WTC11 (cell line): ENCODE results near the gene SLC35A3. TPM values are rescaled to one million over a fixed set of nuclear protein-coding genes. Genes with fewer than 3 reads are reported as not detected.

Experiments used
- ATAC-seq: fragments of 200-7000 bp; cut with Tn5 transposase; 2 replicates; pipeline ENCODE4 v1.10.0; 2021; ENCODE audit warnings: mild to moderate bottlenecking, moderate library complexity
- CTCF ChIA-PET: fragments of 300-600 bp; sonication (Branson Sonifier 250); formaldehyde crosslinking; loops from one replicate; lab custom pipeline; 2021; ENCODE audit warnings: antibody characterized with exemption; lab: Charles Lee
- POLR2A ChIA-PET: fragments of 350-600 bp; sonication (Branson Sonifier 250); formaldehyde crosslinking; loops from one replicate; lab custom pipeline; 2021; ENCODE audit warnings: antibody characterized with exemption; lab: Charles Lee
- DNase-seq: peaks from one replicate; pipeline ENCODE4 v3.0.0; 2021; ENCODE audit warnings: low spot score
- H3K27ac Mint-ChIP-seq: 2 replicates; pipeline ENCODE4 v1.8.0; 2021; ENCODE audit warnings: mixed read lengths
- H3K27me3 Mint-ChIP-seq: 2 replicates; pipeline ENCODE4 v1.8.0; 2021; ENCODE audit warnings: low read depth, mild to moderate bottlenecking, moderate library complexity, mixed read lengths
- H3K36me3 Mint-ChIP-seq: 2 replicates; pipeline ENCODE4 v1.8.0; 2021; ENCODE audit warnings: mixed read lengths
- H3K4me1 Mint-ChIP-seq: 2 replicates; pipeline ENCODE4 v1.8.0; 2022; ENCODE audit warnings: mixed read lengths
- H3K4me3 Mint-ChIP-seq: 2 replicates; pipeline ENCODE4 v1.8.0; 2021; ENCODE audit warnings: mild to moderate bottlenecking, moderate library complexity, mixed read lengths
- H3K9me3 Mint-ChIP-seq: 2 replicates; pipeline ENCODE4 v1.8.0; 2021; ENCODE audit warnings: mixed read lengths
- CREM ChIP-seq: sonication (generic); formaldehyde crosslinking; IDR thresholded peaks from 2 replicates; pipeline ENCODE4 v1.8.1; 2022; ENCODE audit warnings: mild to moderate bottlenecking, missing genetic modification reagents, moderate library complexity
- FOXP1 ChIP-seq: sonication (generic); formaldehyde crosslinking; IDR thresholded peaks from 2 replicates; pipeline ENCODE4 v1.8.0; 2022; ENCODE audit warnings: missing genetic modification reagents, mild to moderate bottlenecking, moderate library complexity, borderline replicate concordance
- GTF2I ChIP-seq: fragments of 250-450 bp; sonication (Bioruptor Pico); conservative IDR thresholded peaks from 2 replicates; pipeline ENCODE4 v1.4.0; 2021; ENCODE audit warnings: mild to moderate bottlenecking
- IRF2 ChIP-seq: sonication (generic); formaldehyde crosslinking; IDR thresholded peaks from 2 replicates; pipeline ENCODE4 v1.8.0; 2022; ENCODE audit warnings: low read depth, missing genetic modification reagents, borderline replicate concordance
- MLX ChIP-seq: sonication (generic); formaldehyde crosslinking; IDR thresholded peaks from 2 replicates; pipeline ENCODE4 v1.8.1; 2023; ENCODE audit warnings: mild to moderate bottlenecking, missing genetic modification reagents, moderate library complexity
- NR2C2 ChIP-seq: sonication (generic); formaldehyde crosslinking; IDR thresholded peaks from 2 replicates; pipeline ENCODE4 v1.8.0; 2022; ENCODE audit warnings: mild to moderate bottlenecking, missing genetic modification reagents
- SMAD3 ChIP-seq: sonication (generic); formaldehyde crosslinking; IDR thresholded peaks from 2 replicates; pipeline ENCODE4 v1.8.0; 2022; ENCODE audit warnings: missing genetic modification reagents, mild to moderate bottlenecking, borderline replicate concordance
- SMAD4 ChIP-seq: sonication (generic); formaldehyde crosslinking; IDR thresholded peaks from 2 replicates; pipeline ENCODE4 v1.8.0; 2022; ENCODE audit warnings: mild to moderate bottlenecking, missing genetic modification reagents
- TCF7 ChIP-seq: sonication (generic); formaldehyde crosslinking; IDR thresholded peaks from 2 replicates; pipeline ENCODE4 v1.8.0; 2022; ENCODE audit warnings: mild to moderate bottlenecking, low read depth, missing genetic modification reagents, moderate library complexity
- TP53 ChIP-seq: sonication (generic); formaldehyde crosslinking; IDR thresholded peaks from 2 replicates; pipeline ENCODE4 v1.8.1; 2023; ENCODE audit warnings: mild to moderate bottlenecking, missing genetic modification reagents
- ZBTB21 ChIP-seq: sonication (generic); formaldehyde crosslinking; IDR thresholded peaks from 2 replicates; pipeline ENCODE4 v1.8.1; 2023; ENCODE audit warnings: mild to moderate bottlenecking, missing genetic modification reagents, borderline replicate concordance
- ZNF138 ChIP-seq: sonication (generic); formaldehyde crosslinking; conservative IDR thresholded peaks from 2 replicates; pipeline ENCODE4 v1.8.1; 2022; ENCODE audit warnings: mild to moderate bottlenecking, moderate library complexity, missing genetic modification reagents
- ZNF396 ChIP-seq: fragments of 250-450 bp; sonication (Bioruptor Pico); IDR thresholded peaks from 2 replicates; pipeline ENCODE4 v1.8.0; 2021; ENCODE audit warnings: mild to moderate bottlenecking, moderate library complexity, borderline replicate concordance
- ZNF416 ChIP-seq: fragments of 250-450 bp; sonication (Bioruptor Pico); IDR thresholded peaks from 2 replicates; pipeline ENCODE4 v1.9.0; 2021; ENCODE audit warnings: mild to moderate bottlenecking, inconsistent platforms
- ZSCAN18 ChIP-seq: fragments of 250-450 bp; sonication (Bioruptor Pico); IDR thresholded peaks from 2 replicates; pipeline ENCODE4 v2.1.2; 2022; ENCODE audit warnings: mild to moderate bottlenecking, moderate library complexity
- total RNA-seq: library from RNA; stranded (reverse); gene quantifications from 3 replicates; pipeline ENCODE4 v1.2.3, GENCODE V29; 2021
- TF ChIP-seq, protein P1 (sequence below): sonication (generic); formaldehyde crosslinking; IDR thresholded peaks from 2 replicates; pipeline ENCODE4 v1.8.1; 2023; ENCODE audit warnings: mild to moderate bottlenecking, missing genetic modification reagents, borderline replicate concordance
- TF ChIP-seq, protein P2 (sequence below): fragments of 250-450 bp; sonication (Bioruptor Pico); IDR thresholded peaks from 2 replicates; pipeline ENCODE4 v1.9.0; 2021; ENCODE audit warnings: moderate library complexity, mild to moderate bottlenecking, inconsistent platforms, borderline replicate concordance
- TF ChIP-seq, protein P3 (sequence below): fragments of 250-450 bp; sonication (Bioruptor Pico); conservative IDR thresholded peaks from 2 replicates; pipeline ENCODE4 v1.9.0; 2021; ENCODE audit warnings: mild to moderate bottlenecking

Gene SLC35A3
- total RNA-seq, 1 experiment from 2014 or later = 14.5 TPM

GRCh38 chr1:100005424-100005823 lies 35.6 kb downstream of the SLC35A3 start:
- no peaks in the 10 kb centered on the region for H3K27me3 Mint-ChIP-seq

GRCh38 chr1:100006688-100007087 lies 36.9 kb downstream of the SLC35A3 start:
- ATAC-seq (no peak), DNase-seq (no peak)
- Mint-ChIP-seq H3K4me1 (peaks cover 6% of the 10 kb centered on the region), H3K4me3 (no peak overlapping the region), H3K9me3 (no peaks in the 10 kb centered on the region), H3K36me3 (no peaks in the 10 kb centered on the region), H3K27ac (no peak overlapping the region), H3K27me3 (no peaks in the 10 kb centered on the region)
- CTCF ChIA-PET = no interaction called here
- TF ChIP-seq, protein P1, sequence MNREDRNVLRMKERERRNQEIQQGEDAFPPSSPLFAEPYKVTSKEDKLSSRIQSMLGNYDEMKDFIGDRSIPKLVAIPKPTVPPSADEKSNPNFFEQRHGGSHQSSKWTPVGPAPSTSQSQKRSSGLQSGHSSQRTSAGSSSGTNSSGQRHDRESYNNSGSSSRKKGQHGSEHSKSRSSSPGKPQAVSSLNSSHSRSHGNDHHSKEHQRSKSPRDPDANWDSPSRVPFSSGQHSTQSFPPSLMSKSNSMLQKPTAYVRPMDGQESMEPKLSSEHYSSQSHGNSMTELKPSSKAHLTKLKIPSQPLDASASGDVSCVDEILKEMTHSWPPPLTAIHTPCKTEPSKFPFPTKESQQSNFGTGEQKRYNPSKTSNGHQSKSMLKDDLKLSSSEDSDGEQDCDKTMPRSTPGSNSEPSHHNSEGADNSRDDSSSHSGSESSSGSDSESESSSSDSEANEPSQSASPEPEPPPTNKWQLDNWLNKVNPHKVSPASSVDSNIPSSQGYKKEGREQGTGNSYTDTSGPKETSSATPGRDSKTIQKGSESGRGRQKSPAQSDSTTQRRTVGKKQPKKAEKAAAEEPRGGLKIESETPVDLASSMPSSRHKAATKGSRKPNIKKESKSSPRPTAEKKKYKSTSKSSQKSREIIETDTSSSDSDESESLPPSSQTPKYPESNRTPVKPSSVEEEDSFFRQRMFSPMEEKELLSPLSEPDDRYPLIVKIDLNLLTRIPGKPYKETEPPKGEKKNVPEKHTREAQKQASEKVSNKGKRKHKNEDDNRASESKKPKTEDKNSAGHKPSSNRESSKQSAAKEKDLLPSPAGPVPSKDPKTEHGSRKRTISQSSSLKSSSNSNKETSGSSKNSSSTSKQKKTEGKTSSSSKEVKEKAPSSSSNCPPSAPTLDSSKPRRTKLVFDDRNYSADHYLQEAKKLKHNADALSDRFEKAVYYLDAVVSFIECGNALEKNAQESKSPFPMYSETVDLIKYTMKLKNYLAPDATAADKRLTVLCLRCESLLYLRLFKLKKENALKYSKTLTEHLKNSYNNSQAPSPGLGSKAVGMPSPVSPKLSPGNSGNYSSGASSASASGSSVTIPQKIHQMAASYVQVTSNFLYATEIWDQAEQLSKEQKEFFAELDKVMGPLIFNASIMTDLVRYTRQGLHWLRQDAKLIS = no peak
- TF ChIP-seq CREM (CRISPR knock-in tag) (no peak), TCF7 (CRISPR knock-in tag) (no peak), ZBTB21 (CRISPR knock-in tag) (no peak), FOXP1 (no peak), ZSCAN18 (CRISPR knock-in tag) (no peak), IRF2 (no peak), MLX (CRISPR knock-in tag) (no peak), ZNF416 (CRISPR knock-in tag) (no peak), SMAD3 (CRISPR knock-in tag) (no peak), SMAD4 (no peak), NR2C2 (CRISPR knock-in tag) (no peak), ZNF138 (CRISPR knock-in tag) (no peak), ZNF396 (CRISPR knock-in tag) (no peak)
- TF ChIP-seq, protein P2, sequence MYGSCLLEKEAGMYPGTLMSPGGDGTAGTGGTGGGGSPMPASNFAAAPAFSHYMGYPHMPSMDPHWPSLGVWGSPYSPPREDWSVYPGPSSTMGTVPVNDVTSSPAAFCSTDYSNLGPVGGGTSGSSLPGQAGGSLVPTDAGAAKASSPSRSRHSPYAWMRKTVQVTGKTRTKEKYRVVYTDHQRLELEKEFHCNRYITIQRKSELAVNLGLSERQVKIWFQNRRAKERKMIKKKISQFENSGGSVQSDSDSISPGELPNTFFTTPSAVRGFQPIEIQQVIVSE = no peak
- TF ChIP-seq, protein P3, sequence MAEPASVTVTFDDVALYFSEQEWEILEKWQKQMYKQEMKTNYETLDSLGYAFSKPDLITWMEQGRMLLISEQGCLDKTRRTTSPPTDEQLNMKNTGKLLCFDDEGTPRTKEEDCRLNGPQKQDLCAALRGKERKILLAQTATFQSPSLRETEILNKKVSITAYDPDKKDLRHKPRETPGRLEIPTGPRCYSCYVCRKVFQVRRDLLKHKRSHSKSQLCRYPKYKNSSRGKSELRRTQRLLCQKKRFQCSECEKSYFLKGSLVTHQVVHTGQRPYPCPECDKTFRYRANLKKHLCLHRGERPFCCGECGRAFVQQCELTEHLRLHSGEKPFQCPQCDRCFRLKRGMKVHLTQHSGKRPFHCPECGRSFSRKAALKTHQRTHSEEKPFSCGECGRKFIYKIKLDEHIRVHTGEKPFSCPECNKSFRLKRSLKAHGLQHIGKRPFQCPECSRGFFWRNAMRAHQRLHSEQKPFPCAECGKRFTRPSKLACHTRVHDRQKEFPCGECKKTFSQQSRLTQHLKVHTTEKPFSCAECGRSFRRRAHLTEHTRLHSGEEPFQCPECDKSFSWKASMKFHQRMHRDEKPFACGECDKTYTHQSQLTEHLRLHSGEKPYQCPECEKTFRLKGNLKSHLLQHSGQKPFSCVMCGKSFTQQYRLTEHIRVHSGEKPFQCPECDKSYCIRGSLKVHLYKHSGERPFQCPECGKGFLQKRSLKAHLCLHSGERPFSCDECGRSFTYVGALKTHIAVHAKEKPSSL (CRISPR knock-in tag) = no peak
- POLR2A ChIA-PET = no interaction called here

More at GRCh38 chr1:100005424-100005823, 35.6 kb downstream of the SLC35A3 start:
- CTCF ChIA-PET = no interaction called here
- Mint-ChIP-seq H3K9me3 (no peaks in the 10 kb centered on the region), H3K36me3 (no peaks in the 10 kb centered on the region), H3K27ac (no peak overlapping the region), H3K4me3 (no peak overlapping the region), H3K4me1 (peaks cover 6% of the 10 kb centered on the region)
- TF ChIP-seq TP53 (CRISPR knock-in tag) = no peak
- TF ChIP-seq GTF2I = no peak
- no peak for TF ChIP-seq MLX (CRISPR knock-in tag)
- TF ChIP-seq ZBTB21 (CRISPR knock-in tag) = no peak
- TF ChIP-seq ZNF396 (CRISPR knock-in tag) = no peak
- TF ChIP-seq, protein P3 (CRISPR knock-in tag) = no peak
- DNase-seq = no peak
- ATAC-seq = no peak
- POLR2A ChIA-PET = no interaction called here
